Measurements from ENCODE around the gene LIN54. TPM values are rescaled to one million over a fixed set of nuclear protein-coding genes. Genes with fewer than 3 reads are reported as not detected.
"Not testable (repeated sequence)": the region's sequence is repeated elsewhere in the genome, so short reads cannot be mapped to it uniquely, and the experiment has no call there.

The LIN54 gene
- total RNA-seq, 2 donors from 2014 or later, result 9.7 to 13.9 TPM

GRCh38 chr4:82998898-82999297 lies 11.7 kb downstream of the LIN54 start:
- H3K4me3 ChIP-seq, result no peak overlapping the region
- no peak for DNase-seq (ENCODE audit: low spot score)
- H3K4me1 ChIP-seq (replicated peaks), result no peaks in the 10 kb centered on the region
- no peaks in the 10 kb centered on the region for H3K27me3 ChIP-seq (replicated peaks; ENCODE audit: insufficient read depth)
- no peaks in the 10 kb centered on the region for H3K9me3 ChIP-seq
- H3K36me3 ChIP-seq, result no peaks in the 10 kb centered on the region
- no peak overlapping the region for H3K27ac ChIP-seq
- TF ChIP-seq POLR2A (IDR thresholded peaks at IDR 0.05) (no peak), CTCF (IDR thresholded peaks at IDR 0.05) (no peak), POLR2AphosphoS5 (IDR thresholded peaks at IDR 0.05) (no peak)
- intact Hi-C loops (cut with DNase I), result no loop called here

GRCh38 chr4:82994834-82995233 lies 15.8 kb downstream of the LIN54 start:
- TF ChIP-seq POLR2AphosphoS5 (IDR thresholded peaks at IDR 0.05) (no peak), CTCF (IDR thresholded peaks at IDR 0.05) (no peak), POLR2A (IDR thresholded peaks at IDR 0.05) (no peak)
- Histone ChIP-seq H3K9me3 (no peaks in the 10 kb centered on the region), H3K4me1 (replicated peaks) (no peaks in the 10 kb centered on the region), H3K36me3 (no peaks in the 10 kb centered on the region), H3K27me3 (replicated peaks; ENCODE audit: insufficient read depth) (no peaks in the 10 kb centered on the region), H3K27ac (no peak overlapping the region), H3K4me3 (no peak overlapping the region)
- no peak for DNase-seq (ENCODE audit: low spot score)
- intact Hi-C loops (cut with DNase I), result no loop called here
- 71% methylated on average over 4 of the region's 4 CpGs for WGBS

- 98% methylated on average over 2 of the region's 2 CpGs for WGBS
- intact Hi-C loops (cut with DNase I), result no loop called here
- no peak overlapping the region for H3K27ac ChIP-seq
- TF ChIP-seq POLR2A (IDR thresholded peaks at IDR 0.05) (no peak), POLR2AphosphoS5 (IDR thresholded peaks at IDR 0.05) (no peak), CTCF (IDR thresholded peaks at IDR 0.05) (no peak)
- no peak overlapping the region for H3K4me3 ChIP-seq
- H3K36me3 ChIP-seq, result no peaks in the 10 kb centered on the region
- H3K4me1 ChIP-seq (replicated peaks), result no peaks in the 10 kb centered on the region
- H3K27me3 ChIP-seq (replicated peaks; ENCODE audit: insufficient read depth), result no peaks in the 10 kb centered on the region
- DNase-seq (ENCODE audit: low spot score), result no peak
- no peaks in the 10 kb centered on the region for H3K9me3 ChIP-seq
Measured at GRCh38 chr4:82989575-82990429, 20.8 kb downstream of the LIN54 start.

- no peaks in the 10 kb centered on the region for H3K36me3 ChIP-seq
- 74% methylated on average over 2 of the region's 2 CpGs for WGBS
- no peak overlapping the region for H3K4me3 ChIP-seq
- H3K27ac ChIP-seq, result no peak overlapping the region
- intact Hi-C loops (cut with DNase I), result no loop called here
- TF ChIP-seq POLR2AphosphoS5 (IDR thresholded peaks at IDR 0.05) (no peak), POLR2A (IDR thresholded peaks at IDR 0.05) (no peak), CTCF (IDR thresholded peaks at IDR 0.05) (no peak)
- DNase-seq (ENCODE audit: low spot score), result no peak
- no peaks in the 10 kb centered on the region for H3K4me1 ChIP-seq (replicated peaks)
- no peaks in the 10 kb centered on the region for H3K9me3 ChIP-seq
- no peaks in the 10 kb centered on the region for H3K27me3 ChIP-seq (replicated peaks; ENCODE audit: insufficient read depth)
Measured at GRCh38 chr4:82988323-82988832, 22.2 kb downstream of the LIN54 start.

- H3K9me3 ChIP-seq; H3K4me3 ChIP-seq; intact Hi-C loops (cut with DNase I); H3K36me3 ChIP-seq; H3K27ac ChIP-seq; H3K27me3 ChIP-seq (replicated peaks; ENCODE audit: insufficient read depth); DNase-seq (ENCODE audit: low spot score); H3K4me1 ChIP-seq (replicated peaks): not testable (repeated sequence)
Measured at GRCh38 chr4:82987519-82987918, 23.1 kb downstream of the LIN54 start.
